Stimulated activated CD4-positive, alpha-beta T cell treated with anti-CD3 and anti-CD28 coated beads, Interleukin-12 subunit alpha, Interleukin-12 subunit beta, amount 100 ng/mL, for 4 hours (primary cell): ENCODE data around the gene CEBPG.

Experiments used
- DNase-seq: peaks from one replicate; pipeline ENCODE4 v3.0.0-alpha.2; 2020

Gene CEBPG

DNA sequence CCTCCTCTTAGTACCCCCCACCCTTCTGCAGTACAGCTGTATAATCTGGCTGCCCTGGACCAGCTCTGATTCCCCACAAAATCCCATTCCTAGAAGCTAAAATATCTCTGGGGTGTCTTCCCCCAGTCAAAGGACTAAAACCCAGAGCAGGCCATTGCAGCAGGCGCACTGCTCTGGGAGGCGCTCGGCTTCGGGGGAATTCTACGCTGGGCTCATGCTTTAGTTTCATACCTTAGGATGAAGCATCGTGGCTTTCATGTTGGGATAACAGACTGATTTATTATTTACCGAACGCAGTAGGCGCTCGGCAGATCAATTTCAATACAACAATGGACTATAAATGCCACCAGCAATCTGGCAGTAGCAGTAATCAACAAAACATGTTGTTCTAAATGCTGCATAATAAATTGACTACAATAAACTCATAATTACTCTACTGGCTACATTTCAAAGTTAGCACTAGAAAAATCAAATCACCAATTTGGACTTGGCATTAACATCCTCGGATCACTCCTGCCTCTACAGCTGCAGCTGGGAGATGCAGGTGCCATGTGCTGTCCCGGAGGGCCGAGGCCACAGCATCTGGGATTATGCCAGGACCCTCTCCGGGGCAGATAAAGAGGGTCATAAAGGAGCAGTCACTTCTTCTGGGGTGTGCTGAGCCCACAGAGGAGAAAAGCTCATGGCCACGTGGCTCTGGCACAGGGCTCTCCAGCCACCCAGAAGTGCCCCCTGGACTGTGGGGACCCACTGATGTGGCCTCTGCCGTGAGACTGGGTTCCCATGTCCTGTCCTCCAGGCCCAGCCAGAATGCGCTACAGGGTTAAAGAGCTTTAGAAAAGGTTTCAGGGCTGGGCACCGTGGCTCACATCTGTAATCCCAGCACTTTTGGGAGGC, 35.3 kb downstream of the CEBPG start:
- no peak for DNase-seq

DNA sequence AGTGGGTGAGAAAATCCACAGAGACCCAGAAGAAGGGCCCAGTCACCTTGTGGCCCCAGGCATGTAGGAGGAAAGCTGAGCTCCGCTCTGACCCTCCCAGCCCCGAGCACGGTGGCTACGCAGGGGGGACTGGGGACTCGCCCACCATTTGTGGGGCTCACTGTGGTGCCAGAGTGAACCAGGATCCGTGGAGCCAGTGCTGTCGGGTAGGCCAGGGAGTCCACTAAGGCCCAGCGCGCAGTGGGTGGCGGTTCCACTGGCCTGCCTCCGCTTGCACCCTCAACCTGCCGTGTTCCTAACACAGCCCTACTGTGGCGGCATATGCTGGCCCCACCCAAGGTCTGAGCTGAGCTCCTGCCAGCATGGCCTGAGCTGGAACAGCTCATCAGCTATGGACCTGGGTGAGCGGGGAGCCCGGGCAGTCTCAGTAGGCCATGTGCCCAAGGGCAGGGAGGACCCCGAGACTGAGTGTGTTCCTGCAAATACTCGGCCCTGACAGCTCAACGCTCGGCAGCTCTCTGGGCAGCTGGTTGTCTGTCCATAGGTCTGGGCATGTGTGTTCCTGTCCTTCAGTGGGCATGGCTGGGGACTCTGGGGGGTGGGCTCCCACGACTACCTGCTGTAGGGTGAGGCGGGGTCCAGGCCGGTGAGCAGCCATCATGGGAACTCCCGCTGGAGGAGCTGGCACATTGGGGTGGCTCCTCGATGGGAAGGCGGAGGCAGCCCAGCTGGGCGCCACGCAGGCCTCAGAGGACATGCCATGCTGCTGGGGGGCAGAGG, 36.6 kb downstream of the CEBPG start:
- no peak for DNase-seq

GRCh38 chr19:33410915-33411401, 37.4 kb downstream of the CEBPG start:
- no peak for DNase-seq

GRCh38 chr19:33411621-33412180, 38.2 kb downstream of the CEBPG start:
- DNase-seq, result no peak

GRCh38 chr19:33412601-33413425, 39.3 kb downstream of the CEBPG start:
- DNase-seq, result no peak

- DNase-seq, result no peak
Measured at GRCh38 chr19:33413426-33413725, 39.9 kb downstream of the CEBPG start.

DNA sequence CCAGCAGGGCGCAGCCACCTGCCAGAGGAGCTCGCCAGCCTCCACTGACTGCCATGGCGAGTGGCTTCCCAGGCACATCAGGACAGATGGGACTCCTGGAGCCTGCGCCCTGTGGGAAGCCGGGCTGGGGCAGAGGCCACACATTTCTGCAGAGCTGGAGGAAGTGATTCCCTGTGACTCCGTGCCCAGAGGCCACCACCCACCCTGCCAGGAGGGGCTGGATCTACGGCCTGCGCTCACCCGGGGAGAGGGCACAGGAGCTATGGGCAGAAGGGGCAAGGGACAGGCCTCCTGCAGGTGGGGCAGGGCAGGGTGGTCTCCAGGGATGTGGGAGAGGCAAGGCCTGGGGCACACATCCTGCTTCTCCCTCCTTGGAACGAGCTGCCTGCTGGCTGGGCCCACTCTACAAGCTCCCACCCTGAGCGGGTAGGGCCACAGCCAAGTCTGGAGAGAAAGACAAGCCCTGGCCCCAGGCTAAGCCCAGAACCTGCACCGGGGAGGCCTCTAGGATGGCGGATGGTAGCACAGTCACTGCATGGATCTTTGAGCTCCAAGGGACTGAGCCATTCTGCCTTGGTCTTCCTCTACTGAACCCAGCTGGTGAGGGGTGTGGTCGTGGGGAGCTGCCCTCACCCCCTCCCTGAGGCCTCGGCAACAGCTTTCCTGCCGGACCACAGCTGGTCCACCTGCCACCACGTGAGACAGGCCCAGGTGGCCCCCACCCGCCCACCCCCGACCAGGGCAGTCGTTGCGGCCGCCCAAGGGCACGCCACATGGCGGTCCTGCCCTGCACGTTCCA, 40.6 kb downstream of the CEBPG start:
- DNase-seq, result no peak

DNA sequence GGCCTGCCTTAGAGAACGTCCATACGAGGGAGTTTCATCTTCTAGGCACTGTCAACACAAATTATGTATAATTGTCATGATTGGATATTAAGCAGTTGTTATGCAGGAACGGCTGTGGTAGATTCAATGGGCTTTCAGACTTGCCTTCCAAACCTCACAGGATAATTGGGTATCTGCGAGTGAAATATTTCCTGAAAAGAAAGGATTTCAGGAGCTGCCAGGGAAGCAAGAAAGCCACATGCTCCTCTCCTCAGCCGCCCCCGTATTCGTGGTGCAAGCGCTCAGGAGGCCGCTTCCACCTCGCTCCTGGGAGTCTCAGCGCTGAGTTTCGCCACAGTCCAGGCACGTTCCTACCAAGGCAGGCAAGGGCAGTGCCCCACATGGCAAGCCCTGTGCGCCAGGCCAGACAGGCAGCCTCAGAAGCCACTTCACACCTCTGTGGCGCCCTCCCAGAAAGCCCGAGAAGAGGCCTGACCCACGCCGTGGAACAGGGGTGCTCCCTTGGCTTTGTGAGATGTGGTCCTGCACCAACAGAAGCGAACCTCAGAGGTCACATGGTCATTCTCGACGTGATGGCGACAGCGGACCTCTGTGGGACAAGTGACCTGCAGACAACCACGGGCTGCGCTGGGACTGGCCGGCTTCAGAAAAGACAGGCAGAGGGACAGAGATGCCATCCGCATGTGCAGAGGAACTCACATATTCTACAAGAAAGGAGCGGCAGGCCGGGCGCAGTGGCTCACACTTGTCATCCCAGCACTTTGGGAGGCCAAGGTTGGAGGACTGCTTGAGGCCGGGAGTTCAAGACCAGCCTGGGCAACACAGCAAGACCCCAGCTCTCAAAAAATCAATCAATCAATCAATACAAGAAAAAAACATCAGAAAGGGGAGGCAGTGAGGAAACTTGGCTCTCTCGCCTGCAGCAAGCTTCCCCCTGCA, 41.4 kb downstream of the CEBPG start:
- no peak for DNase-seq

- DNase-seq, result peak; percentile 65
Measured at GRCh38 chr19:33416307-33417215, 43.1 kb downstream of the CEBPG start.

DNA sequence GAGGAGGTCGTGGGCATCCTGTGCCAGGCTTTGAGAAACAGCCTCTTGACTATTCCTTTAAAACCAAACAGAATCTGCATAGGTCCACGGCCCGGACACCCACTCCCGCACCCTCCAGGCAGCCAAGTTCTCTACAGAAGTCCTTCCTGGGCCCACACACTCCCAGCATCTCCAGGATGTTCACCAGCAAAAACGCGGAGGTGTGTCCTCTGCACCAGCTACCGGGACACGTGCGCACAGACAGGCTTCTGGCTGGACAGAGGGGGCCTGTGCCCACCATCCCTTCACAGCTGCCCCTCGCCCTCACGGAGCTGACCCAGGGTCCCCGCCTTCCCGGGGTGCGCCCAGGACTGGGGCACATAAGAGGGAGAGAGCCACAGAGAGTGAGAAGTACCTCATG, 44.2 kb downstream of the CEBPG start:
- no peak for DNase-seq

DNA sequence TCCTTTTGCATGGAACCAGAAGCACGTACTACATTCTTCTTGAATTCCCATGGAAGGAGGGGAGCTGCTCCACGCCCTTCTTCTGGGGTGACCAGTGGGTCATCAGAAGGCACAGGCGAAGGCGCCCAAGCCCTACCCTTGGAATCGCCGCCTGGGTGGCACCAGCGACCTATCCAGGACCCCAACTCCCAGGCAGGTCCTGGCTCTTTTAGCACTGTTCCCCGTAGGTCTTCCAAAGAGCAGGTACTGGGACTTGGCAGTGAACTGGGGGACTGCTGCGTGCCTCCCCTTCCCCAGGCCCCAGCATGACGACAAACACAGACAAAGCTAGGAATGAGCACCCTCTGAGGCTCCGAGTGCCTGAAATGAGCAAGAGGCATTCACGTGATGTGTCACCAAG, 45.0 kb downstream of the CEBPG start:
- no peak for DNase-seq

DNA sequence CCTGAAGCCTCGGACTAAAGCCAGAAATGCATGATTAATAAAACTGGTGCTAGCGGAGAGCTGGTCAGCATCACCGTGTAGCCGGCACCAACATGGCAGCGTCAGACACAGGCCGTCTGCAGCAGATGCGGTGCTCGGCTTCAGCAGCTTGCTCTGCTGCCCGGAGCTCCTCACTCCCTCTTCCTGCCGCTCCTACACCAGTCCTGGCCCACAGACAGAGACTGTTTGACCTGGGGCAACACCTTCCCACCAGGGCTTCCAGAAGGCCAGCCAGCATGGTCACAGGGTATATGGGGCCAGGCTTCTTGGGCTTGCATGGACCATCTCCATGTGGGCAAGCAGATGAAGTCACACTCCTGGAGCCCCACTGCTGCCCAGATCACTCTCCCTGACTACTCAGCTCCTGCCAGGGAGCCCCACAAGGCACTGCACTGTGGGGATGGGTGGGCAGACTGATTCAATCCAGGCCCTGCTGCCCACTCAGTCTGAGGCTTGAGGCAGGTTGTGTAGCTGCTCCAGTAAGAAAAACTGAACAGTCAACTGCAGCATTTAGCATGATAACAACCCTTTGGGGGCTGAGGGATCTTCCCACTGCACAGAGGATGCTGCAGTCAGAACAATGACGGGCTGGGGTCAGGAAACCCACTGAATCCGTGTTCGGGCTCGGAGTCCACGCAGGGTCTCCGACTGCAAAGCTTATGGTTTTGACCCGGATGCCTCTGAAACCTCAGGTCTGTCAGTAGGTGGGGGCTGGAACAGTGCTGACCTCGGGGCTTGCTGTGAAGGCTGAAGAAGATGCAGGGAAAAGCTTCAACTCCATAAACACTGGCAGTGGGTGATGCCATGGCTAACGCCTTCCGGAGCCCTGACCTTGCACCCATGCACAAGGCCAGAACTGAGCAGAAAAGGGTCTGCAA, 45.6 kb downstream of the CEBPG start:
- no peak for DNase-seq

GRCh38 chr19:33419788-33420130, 46.2 kb downstream of the CEBPG start:
- DNase-seq, result no peak

DNA sequence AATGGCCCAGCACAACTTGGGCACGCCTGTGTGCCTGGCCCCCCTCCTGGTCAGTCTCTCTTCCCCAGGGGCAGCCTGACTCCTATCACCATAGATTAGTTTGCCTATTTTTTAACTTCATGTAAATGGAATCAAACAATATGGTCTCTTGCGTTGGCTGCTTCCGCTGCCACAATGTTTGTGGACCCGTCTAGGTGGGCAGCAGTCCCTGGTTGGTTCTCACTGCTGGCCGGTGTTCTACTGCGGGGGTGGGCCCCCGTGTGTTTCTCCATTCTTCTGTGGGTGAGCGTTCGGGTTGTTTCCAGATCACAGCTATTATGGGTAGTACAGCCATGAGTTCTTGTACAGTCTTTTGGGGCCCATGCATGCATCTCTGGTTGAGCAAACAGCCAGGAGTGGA, 47.3 kb downstream of the CEBPG start:
- no peak for DNase-seq

DNA sequence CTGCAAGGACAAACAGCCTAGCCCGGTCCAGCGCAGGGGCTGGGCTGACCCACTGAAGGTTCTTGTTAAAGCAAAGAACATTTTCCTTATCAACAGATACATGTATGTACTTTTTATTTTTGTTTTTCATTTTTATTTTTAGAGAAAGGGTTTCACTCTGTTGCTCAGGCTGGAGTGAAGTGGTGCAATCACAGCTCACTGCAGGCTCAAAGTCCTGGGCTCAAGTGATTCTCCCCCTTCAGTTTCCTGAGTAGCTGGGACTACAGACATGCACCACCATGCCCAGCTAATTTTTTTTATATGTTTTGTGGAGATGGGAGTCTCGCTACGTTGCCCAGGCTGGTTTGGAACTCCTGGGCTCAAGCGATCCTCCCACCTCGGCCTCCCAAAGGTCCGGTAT, 47.9 kb downstream of the CEBPG start:
- DNase-seq, result no peak

- no peak for DNase-seq
Measured at GRCh38 chr19:33422369-33423180, 49.1 kb downstream of the CEBPG start.

DNA sequence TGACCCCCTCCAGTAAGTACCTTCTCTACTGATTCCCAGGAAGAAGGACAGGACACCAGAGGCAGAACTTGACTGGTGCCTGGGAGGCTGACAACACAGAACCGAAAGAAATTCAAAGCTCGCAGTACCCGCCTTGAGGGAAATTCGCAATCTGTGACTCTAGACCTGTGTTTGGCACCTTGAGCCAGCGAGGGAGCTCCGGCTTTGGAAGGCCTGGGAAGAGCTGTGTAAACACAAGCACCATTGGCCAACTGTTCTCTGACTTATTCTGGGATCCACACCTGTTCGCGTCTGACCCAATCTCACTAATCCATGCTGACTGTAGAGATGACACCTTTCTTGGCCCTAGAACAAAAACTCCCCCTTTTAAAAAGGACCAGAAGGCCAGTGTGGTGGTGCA, 50.7 kb downstream of the CEBPG start:
- DNase-seq, result no peak
